ENCODE data around the gene ATN1. TPM values are rescaled to one million over a fixed set of nuclear protein-coding genes. Genes with fewer than 3 reads are reported as not detected.
A peak's percentile ranks its signal among the peaks of the same experiment; 100 is the strongest.

Gene ATN1
- total and polyA plus RNA-seq, 2 donors (not counting 1 experiment from before 2014, with no cell fraction given) = 9.4 to 21.5 TPM

DNA sequence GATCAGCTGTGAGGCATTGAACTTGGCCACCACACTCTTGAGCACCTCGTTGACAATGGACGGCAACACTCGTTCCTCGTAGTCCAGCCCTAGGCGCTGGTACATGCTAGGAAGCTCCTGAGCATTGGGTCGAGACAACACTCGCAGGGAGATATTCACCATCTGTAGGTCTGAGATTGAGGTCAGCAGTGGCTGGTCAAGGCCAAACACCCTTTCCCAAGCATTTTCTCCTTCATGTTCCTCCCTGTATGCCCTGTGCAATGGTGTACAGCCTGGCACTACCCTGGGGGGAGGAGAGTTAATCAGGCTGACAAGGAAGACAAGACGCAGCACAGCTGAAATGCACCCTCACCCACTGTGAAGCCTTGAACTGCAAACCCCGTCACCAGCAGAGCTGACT lies 40.7 kb downstream of the ATN1 start:
- DNase-seq (ENCODE audit: low read depth in 2 of 2) = no peak
- no peak for TF ChIP-seq EZH2 (IDR thresholded peaks at IDR 0.05; ENCODE audit: low read length, missing control alignments)
- TF ChIP-seq, protein P1, sequence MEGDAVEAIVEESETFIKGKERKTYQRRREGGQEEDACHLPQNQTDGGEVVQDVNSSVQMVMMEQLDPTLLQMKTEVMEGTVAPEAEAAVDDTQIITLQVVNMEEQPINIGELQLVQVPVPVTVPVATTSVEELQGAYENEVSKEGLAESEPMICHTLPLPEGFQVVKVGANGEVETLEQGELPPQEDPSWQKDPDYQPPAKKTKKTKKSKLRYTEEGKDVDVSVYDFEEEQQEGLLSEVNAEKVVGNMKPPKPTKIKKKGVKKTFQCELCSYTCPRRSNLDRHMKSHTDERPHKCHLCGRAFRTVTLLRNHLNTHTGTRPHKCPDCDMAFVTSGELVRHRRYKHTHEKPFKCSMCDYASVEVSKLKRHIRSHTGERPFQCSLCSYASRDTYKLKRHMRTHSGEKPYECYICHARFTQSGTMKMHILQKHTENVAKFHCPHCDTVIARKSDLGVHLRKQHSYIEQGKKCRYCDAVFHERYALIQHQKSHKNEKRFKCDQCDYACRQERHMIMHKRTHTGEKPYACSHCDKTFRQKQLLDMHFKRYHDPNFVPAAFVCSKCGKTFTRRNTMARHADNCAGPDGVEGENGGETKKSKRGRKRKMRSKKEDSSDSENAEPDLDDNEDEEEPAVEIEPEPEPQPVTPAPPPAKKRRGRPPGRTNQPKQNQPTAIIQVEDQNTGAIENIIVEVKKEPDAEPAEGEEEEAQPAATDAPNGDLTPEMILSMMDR (conservative IDR thresholded peaks at IDR 0.05 in 1 of 2, IDR thresholded peaks at IDR 0.05 in 1 of 2; ENCODE audit: low read depth in 1 of 2, low read length in 2 of 2) = no peak
- Histone ChIP-seq H3K9me3 (ENCODE audit: control insufficient read depth, insufficient read depth, low read depth, low read length) (no peaks in the 10 kb centered on the region), H2AFZ (ENCODE audit: low read length) (no peak overlapping the region), H3K27ac (ENCODE audit: insufficient read depth, low read length) (no peak overlapping the region), H3K4me3 (replicated peaks in 1 of 4; ENCODE audit: control extremely low read depth in 1 of 4, insufficient read depth in 1 of 4, low read depth in 3 of 4, low read length in 4 of 4) (peak overlapping the region in 1 of 4 experiments; percentile 98), H3K4me1 (ENCODE audit: control insufficient read depth, extremely low read depth, insufficient read depth, low read length) (peaks cover 7% of the 10 kb centered on the region), H3K27me3 (ENCODE audit: control insufficient read depth, insufficient read depth, low read length) (no peaks in the 10 kb centered on the region), H3K4me2 (ENCODE audit: extremely low read depth, insufficient read depth, low read length) (no peak overlapping the region), H3K36me3 (ENCODE audit: control insufficient read depth, insufficient read depth, low read length) (peaks cover 24% of the 10 kb centered on the region), H3K79me2 (ENCODE audit: control insufficient read depth, insufficient read depth, low read length) (peaks cover 48% of the 10 kb centered on the region), H3K9ac (ENCODE audit: insufficient read depth, low read length) (no peak overlapping the region), H4K20me1 (ENCODE audit: control insufficient read depth, extremely low read depth, insufficient read depth, low read length) (no peaks in the 10 kb centered on the region)

GRCh38 chr12:6970096-6970527 lies 42.4 kb downstream of the ATN1 start:
- H2AFZ ChIP-seq (ENCODE audit: low read length) = no peak overlapping the region
- peaks cover 5% of the 10 kb centered on the region for H3K4me1 ChIP-seq (ENCODE audit: control insufficient read depth, extremely low read depth, insufficient read depth, low read length)
- peaks cover 48% of the 10 kb centered on the region for H3K79me2 ChIP-seq (ENCODE audit: control insufficient read depth, insufficient read depth, low read length)
- DNase-seq (ENCODE audit: low read depth in 2 of 2) = no peak
- H3K36me3 ChIP-seq (ENCODE audit: control insufficient read depth, insufficient read depth, low read length) = peaks cover 32% of the 10 kb centered on the region
- H3K27ac ChIP-seq (ENCODE audit: insufficient read depth, low read length) = peak overlapping the region; percentile 68
- H4K20me1 ChIP-seq (ENCODE audit: control insufficient read depth, extremely low read depth, insufficient read depth, low read length) = no peaks in the 10 kb centered on the region
- no peaks in the 10 kb centered on the region for H3K27me3 ChIP-seq (ENCODE audit: control insufficient read depth, insufficient read depth, low read length)
- peak overlapping the region; percentile 73 to 99 (median 95) for H3K4me3 ChIP-seq (replicated peaks in 1 of 4; ENCODE audit: control extremely low read depth in 1 of 4, insufficient read depth in 1 of 4, low read depth in 3 of 4, low read length in 4 of 4)
- H3K4me2 ChIP-seq (ENCODE audit: extremely low read depth, insufficient read depth, low read length) = peak overlapping the region; percentile 90
- peak overlapping the region; percentile 79 for H3K9ac ChIP-seq (ENCODE audit: insufficient read depth, low read length)
- H3K9me3 ChIP-seq (ENCODE audit: control insufficient read depth, insufficient read depth, low read depth, low read length) = no peaks in the 10 kb centered on the region
- TF ChIP-seq, protein P1 (conservative IDR thresholded peaks at IDR 0.05 in 1 of 2, IDR thresholded peaks at IDR 0.05 in 1 of 2; ENCODE audit: low read depth in 1 of 2, low read length in 2 of 2) = no peak
- TF ChIP-seq EZH2 (IDR thresholded peaks at IDR 0.05; ENCODE audit: low read length, missing control alignments) = no peak

DNA sequence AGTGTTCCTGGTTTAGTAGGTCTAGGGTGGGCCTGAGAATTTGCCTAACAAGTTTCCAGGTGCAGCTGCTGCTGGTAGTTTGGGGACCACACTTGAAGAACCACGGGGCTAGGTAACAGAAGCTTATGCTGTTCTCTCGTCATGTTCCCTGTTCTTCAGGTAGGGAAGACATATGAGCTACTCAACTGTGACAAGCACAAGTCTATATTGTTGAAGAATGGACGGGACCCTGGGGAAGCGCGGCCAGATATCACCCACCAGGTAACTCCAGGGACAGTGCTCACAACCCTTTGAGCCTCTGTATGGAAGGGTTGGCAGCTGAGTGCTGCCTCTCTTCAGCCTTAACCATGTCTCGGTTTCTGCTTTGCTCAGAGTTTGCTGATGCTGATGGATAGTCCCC lies 46.4 kb downstream of the ATN1 start:
- Histone ChIP-seq H3K27ac (ENCODE audit: insufficient read depth, low read length) (no peak overlapping the region), H3K36me3 (ENCODE audit: control insufficient read depth, insufficient read depth, low read length) (peaks cover 19% of the 10 kb centered on the region), H3K79me2 (ENCODE audit: control insufficient read depth, insufficient read depth, low read length) (peaks cover 32% of the 10 kb centered on the region), H4K20me1 (ENCODE audit: control insufficient read depth, extremely low read depth, insufficient read depth, low read length) (no peaks in the 10 kb centered on the region), H3K4me2 (ENCODE audit: extremely low read depth, insufficient read depth, low read length) (no peak overlapping the region), H3K9ac (ENCODE audit: insufficient read depth, low read length) (no peak overlapping the region), H3K27me3 (ENCODE audit: control insufficient read depth, insufficient read depth, low read length) (no peaks in the 10 kb centered on the region), H3K4me3 (replicated peaks in 1 of 4; ENCODE audit: control extremely low read depth in 1 of 4, insufficient read depth in 1 of 4, low read depth in 3 of 4, low read length in 4 of 4) (no peak overlapping the region), H3K9me3 (ENCODE audit: control insufficient read depth, insufficient read depth, low read depth, low read length) (no peaks in the 10 kb centered on the region), H3K4me1 (ENCODE audit: control insufficient read depth, extremely low read depth, insufficient read depth, low read length) (peaks cover 2% of the 10 kb centered on the region), H2AFZ (ENCODE audit: low read length) (no peak overlapping the region)
- no peak for DNase-seq (ENCODE audit: low read depth in 2 of 2)
- TF ChIP-seq EZH2 (IDR thresholded peaks at IDR 0.05; ENCODE audit: low read length, missing control alignments) = no peak
- TF ChIP-seq, protein P1 (conservative IDR thresholded peaks at IDR 0.05 in 1 of 2, IDR thresholded peaks at IDR 0.05 in 1 of 2; ENCODE audit: low read depth in 1 of 2, low read length in 2 of 2) = no peak

Measured in fibroblast of lung (primary cell).